Loucy (cell line): ENCODE measurements around the gene IRAK1.

ENCODE experiments used
- H2AFZ ChIP-seq: fragments of 200-600 bp; sonication (generic); 2 replicates; pipeline ENCODE4 v1.6.0; 2016; ENCODE audit warnings: antibody characterized with exemption, mild to moderate bottlenecking, low read length, moderate library complexity
- H3F3A ChIP-seq: fragments of 200-600 bp; 2 replicates; pipeline ENCODE4 v1.6.0; 2016; ENCODE audit warnings: antibody characterized with exemption, low read depth, mild to moderate bottlenecking
- H3K27me3 ChIP-seq: fragments of 200-600 bp; sonication (generic); 2 replicates; pipeline ENCODE4 v1.6.1; 2014; ENCODE audit warnings: low read length, mild to moderate bottlenecking; ENCODE audit not compliant: insufficient read depth, poor library complexity, severe bottlenecking
- H3K36me3 ChIP-seq: fragments of 200-600 bp; sonication (generic); 2 replicates; pipeline ENCODE4 v1.6.1; 2016; ENCODE audit warnings: low read length; ENCODE audit not compliant: insufficient read depth
- H3K4me1 ChIP-seq: fragments of 200-600 bp; sonication (generic); 2 replicates; pipeline ENCODE4 v1.5.1; 2014; ENCODE audit warnings: low read length, mild to moderate bottlenecking; ENCODE audit not compliant: insufficient read depth, poor library complexity, severe bottlenecking
- H3K4me2 ChIP-seq: fragments of 200-600 bp; sonication (generic); 2 replicates; pipeline ENCODE4 v1.6.0; 2014; ENCODE audit warnings: antibody characterized with exemption, low read length, low read depth, mild to moderate bottlenecking; ENCODE audit not compliant: poor library complexity, severe bottlenecking
- H3K4me3 ChIP-seq: fragments of 200-600 bp; sonication (generic); 2 replicates; pipeline ENCODE4 v1.5.1; 2014; ENCODE audit warnings: low read length, mild to moderate bottlenecking, mixed read lengths; ENCODE audit not compliant: poor library complexity, severe bottlenecking
- H3K79me2 ChIP-seq: fragments of 200-600 bp; sonication (generic); 2 replicates; pipeline ENCODE4 v1.6.1; 2014; ENCODE audit warnings: low read length; ENCODE audit not compliant: insufficient read depth
- H3K9ac ChIP-seq: fragments of 200-600 bp; sonication (generic); 2 replicates; pipeline ENCODE4 v1.6.0; 2014; ENCODE audit warnings: mild to moderate bottlenecking, low read depth, low read length, moderate library complexity; ENCODE audit not compliant: poor library complexity, severe bottlenecking
- H3K9me2 ChIP-seq: fragments of 200-600 bp; sonication (generic); replicated peaks from 2 replicates; pipeline ENCODE4 v1.6.1; 2016; ENCODE audit warnings: low read depth, low read length, mixed read lengths
- H3K9me3 ChIP-seq: fragments of 200-600 bp; sonication (generic); 2 replicates; pipeline ENCODE4 v1.6.1; 2014; ENCODE audit warnings: mild to moderate bottlenecking, antibody characterized with exemption, low read length, low read depth; ENCODE audit not compliant: insufficient read depth
- H4K20me1 ChIP-seq: fragments of 200-600 bp; sonication (generic); 2 replicates; pipeline ENCODE4 v1.6.0; 2014; ENCODE audit warnings: antibody characterized with exemption, low read length, mild to moderate bottlenecking; ENCODE audit not compliant: insufficient read depth, poor library complexity, severe bottlenecking
- CTCF ChIP-seq: fragments of 200-600 bp; sonication (generic); conservative IDR thresholded peaks from 2 replicates; pipeline ENCODE4 v1.5.1; 2014; ENCODE audit warnings: mild to moderate bottlenecking, antibody characterized with exemption, low read length
- EZH2phosphoT487 ChIP-seq: fragments of 200-600 bp; IDR thresholded peaks from 2 replicates; pipeline ENCODE4 v1.6.1; 2018; ENCODE audit warnings: antibody characterized with exemption, mild to moderate bottlenecking, moderate library complexity, borderline replicate concordance

Gene IRAK1

GRCh38 chrX:153964105-153964504, 55.6 kb downstream of the IRAK1 start:
- Histone ChIP-seq H3K4me2 (no peak overlapping the region), H3K4me3 (no peak overlapping the region), H3F3A (no peaks in the 10 kb centered on the region), H3K79me2 (peaks cover 82% of the 10 kb centered on the region), H3K4me1 (peaks cover 12% of the 10 kb centered on the region), H3K27me3 (no peaks in the 10 kb centered on the region), H2AFZ (no peak overlapping the region), H3K9me3 (no peaks in the 10 kb centered on the region), H3K9ac (no peak overlapping the region), H3K9me2 (no peaks in the 10 kb centered on the region), H4K20me1 (peaks cover 63% of the 10 kb centered on the region), H3K36me3 (peaks cover 55% of the 10 kb centered on the region; the same call in 1 of the 2 replicates)
- TF ChIP-seq CTCF, result no peak
- no peak for TF ChIP-seq EZH2phosphoT487

DNA sequence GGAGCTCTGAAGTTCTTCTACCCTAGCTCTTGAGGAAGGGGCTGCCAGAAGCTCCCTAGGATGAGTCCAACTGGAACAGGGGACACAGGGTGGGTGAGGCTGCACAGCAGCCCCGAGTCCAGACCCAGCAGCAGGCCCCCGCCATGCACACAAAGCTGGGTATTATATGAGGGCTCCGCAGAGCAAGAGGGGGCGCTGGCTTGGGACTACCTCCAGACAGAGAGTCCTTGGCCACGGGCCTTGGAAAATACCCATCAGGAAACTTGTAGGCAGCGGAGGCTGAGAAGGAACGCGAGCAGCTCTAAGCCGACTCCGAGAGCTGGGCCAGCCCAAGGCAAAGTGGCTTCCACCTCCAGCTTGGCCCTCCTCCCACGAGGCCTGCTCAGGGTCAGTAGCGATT, 56.2 kb downstream of the IRAK1 start:
- no peaks in the 10 kb centered on the region for H3K27me3 ChIP-seq

DNA sequence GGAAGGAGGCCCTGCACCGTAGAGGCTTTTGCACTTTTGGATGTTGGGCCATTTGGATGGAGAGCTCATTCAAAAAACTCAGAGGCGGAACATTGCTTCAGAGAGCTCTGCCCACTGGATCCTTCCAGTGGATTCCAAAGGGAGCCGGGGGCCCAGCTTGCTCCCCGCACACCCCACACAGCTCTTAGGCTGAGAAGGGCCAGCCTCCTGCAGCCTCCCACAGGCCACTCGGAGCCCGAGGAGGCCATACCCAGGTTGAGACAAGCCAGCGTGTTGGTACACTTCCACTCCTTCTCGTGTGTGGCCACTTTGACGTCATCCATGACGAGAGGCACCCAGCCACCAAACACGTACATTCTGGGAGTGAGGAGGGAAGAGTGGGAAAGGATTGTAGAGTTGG, 58.4 kb downstream of the IRAK1 start:
- Histone ChIP-seq H3K9ac (no peak overlapping the region), H3K4me2 (no peak overlapping the region), H3F3A (no peaks in the 10 kb centered on the region), H2AFZ (no peak overlapping the region), H3K4me3 (no peak overlapping the region), H3K27me3 (no peaks in the 10 kb centered on the region), H3K4me1 (peaks cover 6% of the 10 kb centered on the region), H3K9me2 (no peaks in the 10 kb centered on the region), H3K79me2 (peaks cover 54% of the 10 kb centered on the region), H3K36me3 (peaks cover 83% of the 10 kb centered on the region; the same call in 1 of the 2 replicates), H4K20me1 (peaks cover 36% of the 10 kb centered on the region), H3K9me3 (no peaks in the 10 kb centered on the region)
- TF ChIP-seq CTCF, result no peak
- TF ChIP-seq EZH2phosphoT487, result no peak

More for the DNA sequence above, 56.2 kb downstream of the IRAK1 start:
- Histone ChIP-seq H3K9ac (no peak overlapping the region), H4K20me1 (peaks cover 58% of the 10 kb centered on the region), H3K79me2 (peaks cover 77% of the 10 kb centered on the region), H3K9me2 (no peaks in the 10 kb centered on the region), H2AFZ (no peak overlapping the region), H3K4me2 (no peak overlapping the region), H3K4me3 (no peak overlapping the region), H3K4me1 (peaks cover 12% of the 10 kb centered on the region), H3K9me3 (no peaks in the 10 kb centered on the region), H3K36me3 (peaks cover 61% of the 10 kb centered on the region; the same call in 1 of the 2 replicates), H3F3A (no peaks in the 10 kb centered on the region)
- TF ChIP-seq EZH2phosphoT487, result no peak
- no peak for TF ChIP-seq CTCF
